Activated CD8-positive, alpha-beta memory T cell treated with anti-CD3 and anti-CD28 coated beads, Interleukin-2, amount 50 U/mL, for 1 hour (primary cell): ENCODE data around the gene CACNB3.

Source experiments
- DNase-seq: peaks from one replicate; pipeline ENCODE4 v3.0.0-alpha.2; 2020; ENCODE audit errors: extremely low read depth

The CACNB3 gene

DNA sequence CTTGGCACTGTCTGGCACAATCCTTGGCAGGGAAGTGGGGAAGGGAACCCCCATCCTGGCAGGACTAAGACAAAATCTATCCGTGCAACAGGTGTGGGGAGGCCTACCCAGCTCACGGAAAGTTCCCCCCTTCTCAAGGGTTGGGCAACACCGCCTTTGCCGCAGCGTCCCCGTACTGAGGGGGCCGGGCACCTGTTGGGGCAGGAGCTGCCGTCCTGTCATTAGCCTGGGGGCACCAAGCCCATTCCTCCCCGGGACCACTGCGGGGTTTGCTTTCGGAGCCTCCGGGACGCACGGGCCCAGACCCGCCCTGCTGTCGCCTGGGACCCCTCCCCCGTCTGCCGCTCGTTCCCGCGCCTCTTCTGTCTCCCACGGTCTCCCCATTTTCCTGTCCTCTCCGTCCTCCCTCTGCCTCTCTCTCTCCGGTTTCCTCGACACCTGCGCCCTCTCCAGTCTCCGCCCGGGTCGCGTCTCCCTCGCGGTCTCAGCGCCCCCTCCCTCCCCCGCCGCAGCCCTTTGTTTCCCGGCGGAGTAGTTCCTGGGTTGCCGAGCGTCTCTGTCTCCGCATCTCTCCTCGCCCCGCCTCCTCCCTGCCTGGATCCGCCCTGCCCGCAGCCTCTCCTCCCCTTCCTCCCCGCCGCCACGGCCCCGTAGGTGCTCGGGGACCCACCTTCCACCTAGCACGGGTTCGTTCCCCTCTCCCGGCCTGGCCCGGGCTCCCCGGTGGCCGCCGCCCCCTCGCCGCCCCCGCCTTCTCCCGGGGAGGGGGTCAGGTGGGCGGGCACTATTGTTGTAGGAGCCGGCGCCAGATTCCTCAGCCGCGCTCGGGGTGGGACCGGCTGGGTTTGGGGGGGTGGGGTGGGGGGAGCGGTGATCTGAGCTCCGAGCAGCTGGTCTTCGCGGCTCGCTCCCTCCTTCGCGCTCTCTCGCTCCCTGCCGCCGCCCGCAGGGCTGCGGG is at the start of gene CACNB3:
TSS of gene CACNB3 (plus strand) at position 624 of the 958 bp plus-strand sequence. CDS start 434 bp downstream, outside the sequence.
- peak; percentile 42 for DNase-seq

- no peak for DNase-seq
Observed at GRCh38 chr12:48768736-48769135, 49.6 kb upstream of the CACNB3 start.

GRCh38 chr12:48770756-48771155 is 47.5 kb upstream of the CACNB3 start:
- DNase-seq, result no peak

GRCh38 chr12:48771588-48772112 is 46.6 kb upstream of the CACNB3 start:
- no peak for DNase-seq

- no peak for DNase-seq
Observed at GRCh38 chr12:48773686-48774085, 44.6 kb upstream of the CACNB3 start.

DNA sequence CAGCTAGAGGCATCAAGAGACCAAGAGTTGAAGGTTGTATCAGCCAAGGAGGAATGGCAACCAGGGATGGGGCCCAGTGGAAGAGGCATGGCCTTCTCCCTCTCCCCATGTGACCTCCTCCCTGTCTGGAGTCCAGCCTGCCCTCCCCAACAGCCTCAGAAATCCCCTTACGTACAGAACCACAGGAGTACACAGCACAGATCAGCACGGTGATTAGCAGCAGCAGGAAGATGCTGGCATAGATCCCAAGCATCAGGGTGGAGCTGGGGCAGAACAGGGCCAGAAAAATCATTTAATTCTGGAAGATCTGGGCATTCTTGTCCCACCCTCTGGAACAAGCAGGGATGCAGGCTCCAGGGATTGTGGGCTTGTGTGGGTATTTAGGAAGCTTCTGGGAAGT is 43.8 kb upstream of the CACNB3 start:
- no peak for DNase-seq

- no peak for DNase-seq
Observed at GRCh38 chr12:48775299-48775698, 43.0 kb upstream of the CACNB3 start.

DNA sequence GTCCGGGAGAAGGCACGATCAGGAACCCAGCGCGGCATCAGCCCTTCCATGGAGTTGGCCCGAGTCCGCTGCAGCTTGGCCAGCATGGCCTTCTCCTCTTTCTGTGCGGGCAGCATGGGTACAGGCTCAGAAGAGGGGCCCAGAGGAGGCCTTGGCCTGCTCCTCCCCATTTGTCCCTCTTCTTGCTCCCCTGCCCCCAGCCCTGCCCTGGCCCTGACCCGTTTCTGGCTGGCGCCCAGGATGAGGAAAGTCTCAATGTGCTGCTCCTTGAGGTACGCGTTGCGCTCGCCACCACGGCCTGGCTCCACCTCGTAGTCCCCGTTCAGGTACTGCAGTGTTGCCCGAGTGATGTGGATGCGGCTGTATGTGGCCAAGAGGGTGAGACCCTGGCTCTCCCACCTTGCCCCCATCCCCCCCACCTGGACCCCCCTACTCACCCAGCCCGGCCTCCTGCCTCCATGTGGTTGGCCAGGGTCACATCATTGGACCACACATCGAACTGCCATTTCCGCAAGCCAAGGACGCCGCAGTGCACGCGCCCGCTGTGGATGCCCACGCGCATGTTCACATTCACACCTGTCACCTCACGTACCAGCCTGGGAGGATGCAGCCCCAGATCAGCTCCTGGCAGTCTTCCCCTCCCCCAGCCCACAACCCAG is 42.2 kb upstream of the CACNB3 start:
- no peak for DNase-seq

DNA sequence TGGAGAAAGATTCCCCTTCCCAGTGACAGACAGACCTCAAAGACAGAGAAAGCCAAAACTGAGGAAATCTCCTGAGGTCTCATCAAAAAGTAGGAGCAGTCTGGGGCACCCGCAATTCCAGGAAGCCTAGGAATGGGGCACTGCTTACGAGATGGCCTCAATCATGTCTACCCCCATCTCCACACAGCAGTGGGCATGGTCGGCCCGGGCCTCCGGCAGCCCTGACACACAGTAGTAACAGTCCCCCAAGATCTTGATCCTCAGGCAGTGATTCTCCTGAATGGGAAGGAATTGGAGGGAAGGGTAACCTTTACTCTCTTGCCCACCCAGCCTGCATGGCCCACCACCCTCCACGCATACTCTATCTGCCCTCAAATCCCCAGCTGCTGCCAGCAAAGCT is 41.3 kb upstream of the CACNB3 start:
- no peak for DNase-seq

GRCh38 chr12:48777501-48778400 is 40.5 kb upstream of the CACNB3 start:
- DNase-seq, result no peak

- no peak for DNase-seq
Observed at GRCh38 chr12:48779869-48780268, 38.4 kb upstream of the CACNB3 start.

DNA sequence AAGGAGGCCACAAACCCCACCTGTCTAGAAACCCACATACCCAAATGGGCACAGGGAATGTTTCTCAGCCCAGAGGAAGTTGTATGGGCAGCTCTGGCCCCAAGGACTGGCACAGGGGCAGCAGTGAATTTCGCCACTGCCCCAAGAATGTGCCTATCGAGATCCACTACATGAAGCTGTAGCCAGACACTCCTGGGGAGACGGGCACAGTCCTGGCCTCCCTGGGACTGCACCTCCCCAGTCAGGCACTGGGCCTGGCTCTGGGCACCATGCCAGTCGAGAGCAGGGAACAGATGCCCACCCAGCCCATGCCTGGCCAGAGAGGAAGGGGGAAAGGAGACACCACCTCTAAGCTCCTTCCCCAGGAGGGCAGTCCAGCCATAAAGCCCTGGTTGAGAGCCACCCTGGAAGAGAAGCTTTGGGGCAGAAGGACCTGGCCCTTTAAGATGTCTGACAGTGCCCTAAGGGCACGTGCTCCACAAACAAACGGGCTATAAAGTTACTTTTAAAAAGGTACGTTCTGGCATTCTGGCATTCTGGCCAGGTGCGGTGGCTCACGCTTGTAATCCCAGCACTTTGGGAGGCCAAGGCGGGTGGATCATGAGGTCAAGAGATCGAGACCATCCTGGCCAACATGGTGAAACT is 37.8 kb upstream of the CACNB3 start:
- DNase-seq, result no peak

GRCh38 chr12:48781750-48782456 is 36.4 kb upstream of the CACNB3 start:
- no peak for DNase-seq

DNA sequence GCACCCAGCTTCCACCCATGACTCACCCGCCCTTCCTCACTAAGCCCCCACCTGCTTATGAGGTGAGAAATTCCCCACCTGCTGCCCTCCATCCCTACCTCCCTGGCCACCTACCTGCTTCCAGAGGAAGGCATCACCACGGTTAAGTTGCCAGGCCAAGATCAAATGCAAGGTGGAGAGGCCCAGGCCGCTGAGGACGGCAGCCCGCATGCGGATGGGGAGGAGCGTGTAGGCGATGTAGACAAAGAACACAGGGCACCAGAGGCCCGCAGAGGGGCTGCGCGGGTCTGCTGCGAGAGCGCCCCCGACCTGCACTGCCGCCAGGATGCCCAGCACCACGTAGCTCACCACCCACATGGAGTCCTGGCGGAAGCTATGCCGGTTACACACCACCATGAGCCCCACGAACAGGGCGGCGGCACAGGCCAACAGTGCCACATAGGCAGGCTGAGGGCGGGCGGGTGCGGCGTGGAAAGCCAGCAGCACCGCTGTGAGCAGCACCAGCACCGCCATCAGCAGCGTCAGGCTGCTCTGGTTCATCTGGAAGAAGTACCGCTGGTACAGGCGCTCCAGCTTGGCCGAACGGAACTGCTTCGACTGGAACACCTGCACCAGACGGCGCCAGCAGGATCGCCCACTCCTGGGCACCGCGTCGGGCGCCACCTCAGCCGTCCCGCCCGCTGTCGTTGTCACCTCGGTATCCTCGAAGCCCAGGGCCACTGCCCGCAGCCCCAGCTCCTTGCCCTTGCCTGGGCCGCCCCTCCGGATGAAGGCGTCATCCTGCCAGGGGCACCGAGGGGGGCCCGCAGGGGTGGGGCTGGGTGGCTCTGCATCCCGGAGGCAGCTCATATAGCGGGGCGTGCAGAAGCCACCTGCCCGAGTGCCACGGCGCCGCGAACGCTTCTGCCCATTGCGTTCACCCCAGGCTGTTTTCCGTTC is 35.6 kb upstream of the CACNB3 start:
- DNase-seq, result no peak

GRCh38 chr12:48783432-48783831 is 34.9 kb upstream of the CACNB3 start:
- DNase-seq, result no peak

DNA sequence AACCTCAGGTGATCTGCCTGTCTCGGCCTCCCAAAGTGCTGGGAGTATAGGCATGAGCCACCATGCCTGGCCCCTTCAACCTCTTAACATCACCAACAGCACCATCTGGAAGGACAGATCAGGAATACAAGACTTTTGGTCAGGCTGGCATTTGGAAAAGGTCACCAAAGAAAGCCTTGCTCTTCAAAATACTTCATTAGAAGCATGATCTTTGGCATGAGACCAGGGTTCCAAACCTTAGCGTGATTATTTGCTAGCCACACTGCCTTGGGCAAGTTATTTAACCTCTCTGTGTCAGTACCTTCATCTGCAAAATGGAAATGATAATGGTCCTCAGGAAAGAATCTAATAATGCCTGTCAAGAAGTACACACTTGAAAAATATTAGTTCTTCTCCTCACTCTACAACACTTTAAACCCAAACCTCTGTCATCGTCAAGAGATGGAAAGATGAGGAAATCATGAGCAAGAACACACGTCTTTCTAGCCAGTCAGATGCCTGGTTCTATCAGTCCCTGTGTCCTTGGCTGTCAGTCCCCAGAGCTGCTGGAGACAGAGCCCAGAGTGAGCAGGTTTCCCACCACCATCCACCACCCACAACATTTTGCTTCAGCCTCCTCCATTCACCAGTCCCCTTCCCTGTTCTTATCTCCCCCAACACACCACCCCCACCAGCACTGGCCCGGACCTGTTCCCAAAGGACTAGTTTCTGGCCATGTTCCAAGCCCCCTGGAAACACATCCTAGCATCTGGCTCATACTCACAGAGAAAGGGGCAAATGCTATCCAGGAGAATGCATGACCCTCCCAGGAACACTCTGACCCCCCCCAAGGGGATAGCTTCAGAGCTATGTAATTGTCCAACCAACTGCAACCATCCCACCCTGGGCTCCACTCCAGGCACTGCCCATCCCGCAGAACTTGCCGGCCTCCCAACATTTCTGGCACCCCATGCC is 31.4 kb upstream of the CACNB3 start:
- no peak for DNase-seq

DNA sequence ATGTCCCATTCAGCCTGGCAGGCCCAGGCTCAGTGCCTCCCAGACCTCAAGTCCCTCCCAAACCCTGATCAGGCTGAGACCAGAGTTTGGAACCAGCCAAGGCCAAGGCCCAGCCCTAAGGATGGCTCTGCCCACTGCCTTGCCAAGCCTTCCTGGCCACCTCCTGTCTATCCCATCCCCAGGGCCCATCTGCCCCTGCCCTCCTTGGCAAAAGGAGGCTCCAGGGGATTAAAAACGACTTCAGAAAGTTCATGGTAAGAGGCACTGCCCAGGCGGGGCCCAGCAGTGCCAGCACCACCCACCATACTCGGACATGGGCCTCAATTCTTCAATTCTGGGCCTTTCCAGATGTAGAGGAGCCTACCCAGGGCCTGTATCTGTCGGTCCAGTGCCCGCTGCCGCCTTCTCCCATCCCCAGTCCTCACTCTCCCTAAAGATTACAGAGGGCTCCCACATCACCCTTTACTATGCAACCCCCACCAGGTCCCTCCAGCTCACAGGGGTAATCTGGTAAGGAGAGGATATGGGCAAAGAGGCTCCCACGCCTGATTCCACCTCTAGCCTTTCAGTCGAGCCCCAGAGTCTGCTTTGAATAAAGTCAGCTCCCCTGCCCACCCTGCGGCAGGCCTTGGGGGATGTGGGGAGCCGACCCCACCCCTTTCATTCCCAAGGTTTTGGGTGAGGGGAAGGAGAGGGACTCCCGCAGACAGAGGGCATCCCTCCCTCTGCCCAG is 30.3 kb upstream of the CACNB3 start:
- no peak for DNase-seq

DNA sequence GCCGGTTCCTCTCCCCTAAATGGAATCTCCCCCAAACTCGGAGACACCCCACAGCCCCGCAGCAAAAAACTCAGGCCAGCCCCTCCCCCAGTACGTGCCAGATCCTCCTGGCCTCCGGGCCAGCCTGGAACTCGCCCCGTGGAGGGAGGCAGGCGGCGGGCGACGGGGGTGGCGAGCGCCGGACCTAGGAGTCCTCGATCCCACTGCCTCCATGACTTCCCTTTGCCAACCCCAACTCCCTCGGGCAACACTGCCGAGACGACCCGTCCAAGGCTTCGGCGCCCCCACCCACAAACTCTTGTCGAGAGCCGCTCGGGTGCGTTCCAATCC is 29.8 kb upstream of the CACNB3 start:
- DNase-seq, result no peak
